NCI-H2196 treated with DMSO at 0.1 percent for 48 hours (cell line): ENCODE results near the gene ACO1.

Experiments
- DNase-seq: peaks from one replicate; lab custom pipeline; 2025; ENCODE audit not compliant: unreplicated experiment; lab: John Stamatoyannopoulos, UW

Gene ACO1

DNA sequence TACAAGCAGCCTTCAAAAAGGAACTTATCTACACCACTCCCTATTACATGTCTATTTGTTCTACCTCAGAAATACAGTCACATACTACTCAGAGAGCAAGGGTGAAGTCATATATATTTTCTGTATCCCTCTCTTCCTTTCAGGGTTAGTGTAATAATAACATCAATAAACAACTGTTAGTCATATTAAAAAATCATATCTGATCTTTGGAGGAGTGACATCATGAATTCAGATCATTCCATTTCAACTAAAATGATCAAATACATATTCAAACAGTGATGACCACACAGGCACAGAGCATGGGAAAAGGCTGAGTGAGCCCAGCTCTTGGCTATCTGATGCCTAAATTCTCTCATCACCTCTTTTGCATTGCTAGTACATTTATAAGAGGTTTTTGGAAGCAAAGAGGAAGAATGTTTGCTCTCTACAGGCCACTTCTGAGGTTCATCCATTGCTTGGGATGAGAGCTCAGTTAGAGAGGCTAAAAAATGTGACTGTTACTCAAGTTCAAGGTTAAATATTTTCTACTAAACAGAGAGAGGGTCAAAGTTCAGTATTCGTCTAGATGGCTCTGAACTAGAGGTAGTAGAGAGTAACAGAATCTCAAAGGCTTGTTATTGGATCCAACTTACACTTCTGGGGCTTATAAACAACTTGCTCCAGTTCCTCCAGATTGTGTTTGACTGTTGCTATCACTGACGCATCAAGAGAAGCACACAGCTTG is 102.6 kb downstream of the ACO1 start:
- DNase-seq: no peak

DNA sequence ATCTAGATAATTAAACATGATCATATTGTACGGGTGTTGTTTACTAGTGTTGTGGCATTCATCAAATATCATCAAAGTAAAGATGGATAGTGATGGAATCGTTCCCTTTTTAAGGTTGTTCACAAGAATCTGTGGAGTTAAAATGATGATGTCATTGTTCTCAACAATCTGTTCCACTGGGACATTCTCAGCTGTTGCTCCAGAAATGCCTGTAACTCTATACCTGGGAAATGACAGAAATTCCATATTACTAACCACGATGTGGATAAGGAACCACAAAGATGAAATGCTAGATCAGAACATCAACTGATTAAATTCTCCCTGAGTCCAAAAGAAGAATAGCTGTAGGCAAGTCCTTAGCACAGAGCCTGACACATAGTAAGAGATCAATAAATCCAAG is 103.5 kb downstream of the ACO1 start:
- no peak for DNase-seq

- DNase-seq: no peak
These were observed 106.2 kb downstream of the ACO1 start for GRCh38 chr9:32490601-32491000.

- DNase-seq: no peak
These were observed 113.5 kb downstream of the ACO1 start for GRCh38 chr9:32497921-32498320.

DNA sequence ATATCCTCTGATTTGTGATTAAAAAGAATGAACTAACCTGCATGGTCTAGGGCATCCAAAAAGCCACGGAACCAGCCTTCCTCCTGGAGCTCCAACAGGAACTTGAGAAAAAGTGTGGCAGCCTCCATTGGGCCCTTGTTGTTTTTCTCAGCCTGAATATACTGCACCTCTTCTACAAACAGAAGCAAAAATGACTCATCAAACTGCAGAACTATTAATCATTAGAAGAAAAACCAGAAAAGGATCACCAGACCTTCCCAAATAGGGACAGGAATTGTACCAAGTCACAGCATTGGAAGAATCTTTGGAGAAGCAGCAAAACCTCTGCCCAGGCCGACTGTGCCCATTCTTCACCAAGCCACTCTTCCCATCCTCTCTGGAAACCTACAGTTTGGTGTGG is 116.3 kb downstream of the ACO1 start:
- no peak for DNase-seq

DNA sequence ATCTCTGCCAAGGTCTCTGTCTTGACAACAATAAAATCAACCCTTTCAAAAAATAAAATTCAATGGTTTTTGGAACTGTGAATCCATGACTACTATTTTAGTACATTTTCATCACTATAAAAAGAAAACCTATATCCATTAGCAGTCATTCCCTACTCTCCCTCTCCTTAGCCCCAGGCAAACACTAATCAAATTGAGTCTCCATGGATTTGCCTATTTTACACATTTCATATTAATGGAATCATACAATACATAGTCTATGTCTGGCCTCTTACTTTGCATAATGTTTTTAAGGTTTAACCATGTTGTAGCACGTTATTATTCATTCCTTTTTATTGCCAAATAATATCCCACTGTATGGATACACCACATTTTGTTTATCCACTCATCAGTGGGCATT is 117.4 kb downstream of the ACO1 start:
- DNase-seq: no peak

GRCh38 chr9:32502464-32502863 is 118.0 kb downstream of the ACO1 start:
- no peak for DNase-seq

DNA sequence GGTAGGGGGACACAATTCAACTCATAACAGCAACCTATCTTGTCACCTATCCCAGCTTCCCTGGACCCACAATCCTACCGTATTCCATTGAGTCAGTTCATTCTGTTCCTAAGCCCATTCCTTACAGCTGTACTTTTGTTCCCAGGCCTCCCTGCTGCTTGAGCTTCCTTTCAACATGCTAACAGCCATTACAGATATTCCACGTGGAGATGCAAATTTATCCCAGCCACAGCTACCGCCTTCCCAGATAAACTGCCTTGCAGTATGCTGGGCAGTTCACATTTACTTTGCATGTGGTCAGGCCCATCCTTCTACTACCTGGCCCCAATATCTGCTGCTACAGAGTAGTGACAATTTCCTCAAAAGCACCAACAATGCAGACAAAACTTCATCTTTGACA is 118.6 kb downstream of the ACO1 start:
- DNase-seq: no peak
